HG03439 (cell line): ENCODE data around the gene ACTRT3.
"Not testable (repeated sequence)": the region's sequence is repeated elsewhere in the genome, so short reads cannot be mapped to it uniquely, and the experiment has no call there.

Experiments used
- ATAC-seq: cut with Tn5 transposase; IDR thresholded peaks from one replicate; pipeline ENCODE4 v1.9.1; 2021; ENCODE audit warnings: mild to moderate bottlenecking, moderate library complexity; ENCODE audit not compliant: unreplicated experiment

The ACTRT3 gene

DNA sequence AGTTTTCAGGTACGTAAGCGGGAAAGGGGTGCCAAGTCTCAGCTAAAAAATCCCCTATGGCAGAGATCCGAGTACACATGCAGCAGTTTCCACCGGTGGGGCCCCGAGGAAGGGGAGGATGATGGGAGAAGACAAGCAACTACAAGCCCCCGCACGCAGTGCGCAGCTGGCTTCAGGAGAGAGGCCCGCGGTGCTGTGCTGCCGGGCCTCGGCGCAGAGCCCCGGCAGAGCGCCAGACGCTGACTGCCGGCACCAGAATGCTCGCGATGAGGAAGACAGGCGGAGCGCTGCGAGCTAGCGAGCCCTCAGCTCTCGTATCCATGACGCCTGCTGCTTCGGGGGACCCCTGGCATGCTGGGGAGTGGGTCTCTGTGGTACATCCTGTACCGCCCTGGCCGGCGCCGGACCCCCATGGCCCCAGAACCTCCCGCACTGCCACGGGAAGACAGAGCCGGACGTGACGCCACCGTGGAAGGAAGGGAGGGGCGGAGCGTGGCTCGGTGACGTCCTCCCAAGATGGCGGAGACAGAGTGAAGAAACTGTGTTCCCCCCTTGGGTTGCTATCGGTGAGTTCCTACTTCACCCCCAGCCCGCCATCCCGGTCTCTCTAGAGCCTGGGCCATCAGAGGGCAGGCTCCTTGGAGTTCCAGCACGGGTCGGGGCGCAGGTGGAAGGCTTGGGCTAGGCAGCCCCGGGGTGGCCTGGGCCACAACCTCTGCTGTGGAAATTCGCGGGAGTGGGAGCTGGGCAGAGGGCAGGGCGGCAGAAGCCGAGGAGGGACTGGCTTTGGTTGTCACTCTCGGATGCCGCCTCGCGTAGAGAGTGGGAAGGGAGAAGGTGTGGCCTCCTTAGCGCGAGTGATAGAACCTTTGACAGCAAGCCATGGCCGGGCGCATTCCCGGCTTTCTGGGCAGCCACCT lies 3.8 kb upstream of the ACTRT3 start, which contains the start of gene MYNN:
TSS of gene MYNN (plus strand) at position 500 of the 920 bp plus-strand sequence. CDS start 900 bp downstream, outside the sequence.
- ATAC-seq: peak; percentile 87

DNA sequence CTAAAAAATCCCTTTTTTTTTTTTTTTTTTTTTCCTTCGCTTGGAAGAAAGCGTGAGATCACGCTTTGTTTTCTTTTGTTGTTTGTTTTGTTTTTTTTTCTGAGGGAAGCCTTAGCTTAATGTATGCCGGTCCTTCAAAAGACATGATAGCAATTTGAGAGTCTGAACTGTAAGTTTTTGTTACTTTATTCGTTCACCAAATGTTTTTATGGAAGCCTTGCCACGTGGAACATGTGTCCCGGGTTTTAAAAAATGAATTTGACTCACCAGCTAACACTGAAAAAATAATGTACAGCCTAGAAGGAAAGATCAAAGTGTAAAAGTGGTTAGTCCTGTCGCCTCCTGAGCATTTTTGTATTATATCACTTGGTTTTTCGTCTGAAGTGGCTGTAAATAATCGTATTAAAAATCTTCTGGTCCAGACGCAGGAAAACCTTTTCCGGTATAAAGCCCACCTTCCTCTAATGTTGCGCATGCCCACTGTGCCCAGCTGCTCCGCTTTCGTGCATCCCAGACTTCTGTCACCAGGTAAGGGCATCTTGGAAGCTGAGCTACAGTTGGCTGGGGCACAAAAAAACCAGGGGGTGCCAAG lies 3.0 kb upstream of the ACTRT3 start:
- peak; percentile 24 for ATAC-seq

DNA sequence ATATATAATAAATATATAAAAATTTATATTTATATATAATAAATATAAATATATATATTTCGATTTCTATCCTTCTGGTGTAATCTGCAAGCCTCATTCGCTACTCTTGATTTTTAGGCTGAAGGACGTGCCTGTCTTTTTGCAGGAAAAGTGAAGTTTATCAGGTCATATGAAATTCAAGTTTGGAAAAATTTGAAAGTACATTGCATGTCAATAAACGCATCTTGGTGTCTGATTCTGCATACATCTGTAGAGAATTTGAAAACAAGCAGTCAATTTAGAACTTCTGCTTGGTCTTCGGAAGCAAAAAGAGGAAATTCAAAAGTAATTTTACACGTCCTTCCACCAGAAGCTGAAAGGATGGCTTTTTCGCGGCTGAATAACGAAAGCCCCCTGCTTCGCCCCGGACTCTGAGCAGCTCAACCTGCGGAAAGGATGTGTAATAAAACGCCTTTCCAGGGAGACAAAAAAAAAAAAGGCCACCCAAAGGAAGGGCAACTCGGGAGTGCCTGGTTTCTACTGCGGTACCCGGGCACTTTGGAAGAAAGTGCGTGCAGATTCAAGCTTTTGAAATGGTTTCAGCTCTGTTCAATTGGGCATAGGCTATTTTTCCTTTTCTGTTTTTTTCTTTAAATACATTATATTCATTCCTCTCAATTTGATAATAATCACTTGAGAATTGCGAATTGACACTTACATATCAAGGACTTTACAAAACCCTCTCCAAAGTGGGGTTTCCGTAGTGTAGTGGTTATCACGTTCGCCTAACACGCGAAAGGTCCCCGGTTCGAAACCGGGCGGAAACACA lies 2.3 kb upstream of the ACTRT3 start:
- peak; percentile 16 for ATAC-seq

DNA sequence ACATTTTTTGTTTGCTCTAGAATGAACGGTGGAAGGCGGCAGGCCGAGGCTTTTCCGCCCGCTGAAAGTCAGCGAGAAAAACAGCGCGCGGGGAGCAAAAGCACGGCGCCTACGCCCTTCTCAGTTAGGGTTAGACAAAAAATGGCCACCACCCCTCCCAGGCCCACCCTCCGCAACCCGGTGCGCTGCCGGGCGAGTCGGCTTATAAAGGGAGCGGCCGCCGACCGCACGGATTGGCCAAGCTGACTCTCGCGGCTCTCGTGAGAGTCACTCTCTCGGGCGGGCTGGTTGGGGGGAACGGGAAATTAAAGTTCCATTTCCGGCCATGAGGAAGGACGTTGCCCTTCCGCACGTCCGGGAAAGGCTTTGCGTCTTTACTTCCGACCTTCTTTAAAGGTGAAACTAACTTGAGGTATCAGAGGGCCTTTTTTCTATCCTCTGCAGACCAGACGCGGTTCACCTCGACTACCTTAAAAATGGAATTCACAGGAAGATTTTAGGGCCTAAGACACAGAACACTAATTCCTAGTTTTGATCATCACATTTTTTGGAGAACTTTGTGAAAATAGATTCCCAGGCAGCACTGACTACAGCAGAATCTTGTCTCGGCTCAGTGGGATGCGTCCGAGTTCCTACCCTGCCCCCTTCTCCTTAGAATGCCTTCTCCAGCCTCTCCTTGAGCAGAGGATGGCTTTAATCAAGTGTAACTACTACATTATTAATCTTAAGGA lies 4.3 kb downstream of the ACTRT3 start, which contains the start of gene TERC:
TSS of gene TERC (minus strand) at position 179 of the 731 bp plus-strand sequence.
- ATAC-seq: peak; percentile 78

DNA sequence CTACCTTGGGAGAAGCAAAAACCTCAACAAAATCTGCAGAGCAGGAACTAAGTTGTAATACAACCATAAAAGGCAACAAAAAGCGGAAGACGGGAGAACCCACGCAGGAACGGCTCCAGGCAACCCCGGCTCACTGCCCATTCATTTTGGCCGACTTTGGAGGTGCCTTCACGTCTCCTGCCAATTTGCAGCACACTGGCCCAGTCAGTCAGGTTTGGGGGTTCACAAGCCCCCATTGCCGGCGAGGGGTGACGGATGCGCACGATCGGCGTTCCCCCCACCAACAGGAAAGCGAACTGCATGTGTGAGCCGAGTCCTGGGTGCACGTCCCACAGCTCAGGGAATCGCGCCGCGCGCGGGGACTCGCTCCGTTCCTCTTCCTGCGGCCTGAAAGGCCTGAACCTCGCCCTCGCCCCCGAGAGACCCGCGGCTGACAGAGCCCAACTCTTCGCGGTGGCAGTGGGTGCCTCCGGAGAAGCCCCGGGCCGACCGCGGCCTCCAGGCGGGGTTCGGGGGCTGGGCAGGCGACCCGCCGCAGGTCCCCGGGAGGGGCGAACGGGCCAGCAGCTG lies 5.0 kb downstream of the ACTRT3 start:
- peak; percentile 41 for ATAC-seq

DNA sequence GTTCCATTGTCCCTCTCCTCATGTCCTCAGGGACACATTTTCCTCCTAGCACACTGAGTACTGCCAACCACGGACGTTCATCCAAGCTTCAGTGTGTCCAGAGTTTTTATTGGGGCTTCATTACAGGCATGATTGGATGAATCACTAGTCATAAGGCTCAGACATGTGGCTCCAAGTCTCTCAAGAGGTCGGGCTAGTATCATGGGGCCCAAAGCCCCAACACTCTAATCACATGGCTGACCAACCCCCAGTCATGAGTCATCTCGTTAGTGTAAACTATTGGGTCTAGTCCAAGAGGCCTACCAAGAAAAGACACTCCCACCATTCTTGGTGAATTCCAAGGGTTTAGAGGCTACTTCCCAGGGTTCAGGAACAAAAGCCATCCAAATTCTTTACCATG lies 8.9 kb downstream of the ACTRT3 start:
- no peak for ATAC-seq

DNA sequence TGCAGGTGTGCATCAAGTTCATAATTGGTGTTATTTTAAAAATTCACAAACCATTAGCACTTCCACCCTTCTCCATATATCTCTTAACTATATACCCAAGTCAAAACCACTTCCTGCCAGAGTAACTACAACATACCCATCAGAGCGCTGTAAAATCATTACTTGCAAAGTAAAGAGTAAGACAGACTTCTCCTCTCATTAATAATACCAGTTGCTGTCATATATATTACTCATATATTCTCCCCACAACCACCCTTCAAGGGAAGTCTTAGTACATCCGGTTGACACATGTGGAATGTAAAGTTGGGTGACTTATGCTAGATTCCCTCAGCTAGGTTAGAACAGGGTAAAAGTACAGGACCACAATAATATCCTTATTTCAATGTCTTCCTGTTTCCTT lies 10.1 kb downstream of the ACTRT3 start:
- ATAC-seq: peak; percentile 41

DNA sequence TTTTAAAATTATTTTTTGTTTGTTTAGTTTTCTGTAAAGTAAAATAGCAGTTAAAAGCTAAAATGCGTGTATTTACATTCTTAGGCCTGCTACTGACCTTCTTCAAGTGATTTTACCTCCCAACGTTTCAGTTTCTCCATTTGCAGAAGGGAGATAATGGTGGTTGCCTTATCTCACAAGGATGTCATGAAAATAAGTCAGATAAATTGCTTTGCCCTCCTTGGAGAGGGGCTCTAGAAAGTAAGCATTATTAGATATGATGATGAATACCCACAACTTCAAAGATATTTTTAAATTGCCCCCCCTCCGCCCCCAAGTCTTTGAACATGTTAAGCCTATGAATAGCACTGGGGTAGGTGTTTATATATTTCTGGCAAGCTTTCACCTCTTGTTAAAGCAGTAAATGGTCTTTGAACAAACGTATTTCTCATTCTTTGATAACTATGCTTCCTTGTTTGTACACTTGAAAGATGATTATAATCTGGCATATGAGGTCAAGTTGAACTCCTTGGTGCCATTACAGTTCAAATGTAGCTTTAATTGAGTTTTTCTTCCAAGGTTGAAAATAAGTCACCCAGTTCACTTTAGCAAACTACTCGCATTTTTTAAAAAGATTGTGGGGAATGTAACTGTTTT lies 10.9 kb downstream of the ACTRT3 start:
- ATAC-seq: no peak

DNA sequence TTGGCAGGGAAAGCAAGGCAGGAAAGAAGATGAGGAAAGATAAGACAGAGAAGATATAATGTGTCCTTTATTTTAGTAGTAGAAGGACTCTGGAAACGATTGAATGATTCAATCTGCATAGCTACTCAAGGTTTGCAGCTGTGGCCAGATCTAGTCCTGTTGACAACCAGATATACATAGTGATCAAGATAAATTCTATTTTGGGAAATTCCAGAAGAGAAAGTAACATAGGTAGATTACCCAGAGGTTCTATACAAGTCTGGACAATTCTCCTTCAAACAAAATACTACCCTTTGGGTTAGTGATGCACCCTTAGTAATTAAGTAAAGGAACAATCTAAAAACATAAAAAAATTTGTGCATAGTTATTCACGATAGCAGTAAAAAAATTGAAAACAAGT lies 13.9 kb downstream of the ACTRT3 start:
- no peak for ATAC-seq

DNA sequence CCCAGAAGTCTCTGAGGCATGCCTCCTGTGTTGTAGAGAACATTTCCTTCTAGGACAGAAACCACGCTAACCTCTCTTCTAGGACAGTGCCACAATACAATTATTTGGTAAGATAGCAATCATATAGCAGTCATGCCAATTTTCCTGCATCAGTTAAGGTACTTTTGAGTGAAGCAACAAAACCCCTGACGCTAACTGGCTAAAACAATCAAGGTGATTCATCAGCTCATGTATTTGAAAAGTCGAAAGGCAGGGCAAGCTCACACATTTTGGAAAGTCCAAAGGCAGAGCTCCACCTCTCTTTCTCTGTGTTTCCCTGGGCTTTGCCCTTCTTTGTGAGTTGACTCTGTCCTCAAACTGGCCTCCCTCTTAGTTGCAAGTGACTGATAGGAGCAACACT lies 14.7 kb downstream of the ACTRT3 start:
- no peak for ATAC-seq

DNA sequence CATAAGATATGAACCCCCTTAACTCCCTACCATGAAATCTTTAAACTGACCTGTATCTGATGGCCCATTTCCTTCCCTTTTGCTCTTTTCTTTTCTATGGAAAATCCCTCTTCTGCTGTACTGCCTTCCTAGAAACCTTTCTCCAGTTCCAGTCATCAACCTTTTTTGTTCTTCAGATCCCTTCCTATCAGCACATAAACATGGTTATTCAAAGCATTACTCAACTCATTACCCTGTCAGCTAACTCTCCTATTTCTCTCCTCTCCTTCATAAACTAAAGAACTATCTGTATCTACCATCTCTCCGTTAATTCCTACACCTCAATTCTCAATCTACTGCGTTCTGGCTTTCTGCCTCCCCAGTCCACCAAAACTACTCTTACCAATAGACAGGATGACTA lies 17.5 kb downstream of the ACTRT3 start:
- ATAC-seq: no peak

DNA sequence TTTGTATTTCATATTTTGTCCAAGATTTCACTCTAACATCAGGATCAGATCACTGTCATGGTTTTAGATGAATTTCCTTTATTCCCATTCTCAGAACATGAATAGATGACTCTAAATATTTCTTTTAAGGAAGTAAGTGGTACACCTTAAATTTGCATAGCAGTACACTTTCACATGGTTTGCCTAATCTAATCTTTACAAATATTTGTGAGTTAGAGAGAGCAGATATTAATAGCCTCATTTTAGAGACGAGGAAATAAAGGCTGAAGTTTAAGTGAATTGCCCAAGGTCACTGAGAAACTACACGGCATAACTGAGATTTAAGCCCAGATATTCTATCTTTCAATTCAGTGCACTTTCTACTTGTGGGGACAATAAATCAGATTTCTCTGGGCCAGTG lies 18.7 kb downstream of the ACTRT3 start:
- ATAC-seq: no peak

DNA sequence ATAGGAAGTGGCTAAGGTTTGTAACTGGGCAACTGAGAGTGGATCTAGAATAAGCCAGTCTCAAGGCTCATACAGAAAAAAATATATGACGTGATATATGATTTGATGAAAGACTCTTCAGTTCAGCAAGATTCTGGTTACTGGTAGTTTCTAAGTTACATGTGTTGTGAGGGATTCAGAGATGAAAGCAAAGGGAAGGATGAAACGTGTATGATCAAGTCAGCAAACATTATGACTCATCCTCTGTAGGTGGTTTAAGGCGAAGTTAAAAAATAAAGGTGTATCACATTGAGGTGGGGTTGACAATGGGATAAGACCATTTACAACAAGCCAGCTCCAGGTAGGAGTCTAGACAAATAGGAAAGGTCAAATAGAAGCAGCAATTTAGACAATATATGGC lies 20.7 kb downstream of the ACTRT3 start:
- no peak for ATAC-seq

DNA sequence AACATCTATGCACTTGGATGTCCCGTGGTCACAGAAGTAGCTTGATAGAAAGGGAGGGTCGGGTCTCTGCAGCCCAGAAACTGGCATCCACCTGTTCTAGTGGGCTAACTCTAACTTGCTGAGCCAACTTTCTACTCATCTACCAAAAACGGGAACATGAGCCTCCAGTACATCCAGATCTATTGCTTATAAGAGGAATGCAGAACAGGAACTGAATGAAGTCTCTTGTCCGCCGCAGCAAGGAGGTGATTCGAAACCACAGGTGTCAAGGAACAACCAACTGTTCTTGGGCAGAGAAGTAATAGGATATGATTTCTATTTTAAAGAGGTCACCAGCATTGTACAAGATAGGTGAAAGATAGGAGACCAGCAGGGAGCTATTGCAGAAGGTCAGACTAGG lies 22.4 kb downstream of the ACTRT3 start:
- ATAC-seq: no peak

DNA sequence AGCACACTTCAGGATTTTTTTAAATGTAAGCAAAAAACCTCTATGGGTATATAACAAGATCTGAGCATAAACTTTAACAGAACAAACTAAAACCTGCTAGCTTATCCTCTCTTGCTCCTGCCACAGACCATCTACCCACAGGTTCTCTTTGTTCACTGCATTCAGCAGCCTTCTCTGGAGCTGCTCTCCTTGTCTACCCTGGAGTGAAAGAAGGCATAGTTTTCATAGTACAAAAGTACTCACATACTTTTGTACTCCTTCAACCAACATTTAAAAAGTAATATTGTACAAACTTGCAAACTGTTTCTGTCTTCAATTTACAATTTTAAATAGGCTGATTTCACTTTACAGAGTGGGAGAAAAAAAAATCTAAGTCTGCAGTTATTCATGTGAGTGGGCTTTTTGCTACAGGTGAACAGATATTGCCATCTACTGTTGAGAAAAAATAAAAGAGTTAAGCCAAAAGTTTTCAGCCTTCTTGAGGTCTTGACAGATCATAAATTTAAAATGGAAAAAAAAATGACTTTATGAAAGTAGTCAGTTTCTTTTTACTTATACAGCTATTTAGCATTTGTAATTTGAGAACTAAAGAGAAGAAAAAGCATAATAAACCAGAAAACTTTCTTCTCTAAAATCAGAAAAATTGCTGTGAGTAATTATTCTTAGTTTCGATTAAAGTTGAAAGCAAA lies 24.9 kb downstream of the ACTRT3 start:
- no peak for ATAC-seq

DNA sequence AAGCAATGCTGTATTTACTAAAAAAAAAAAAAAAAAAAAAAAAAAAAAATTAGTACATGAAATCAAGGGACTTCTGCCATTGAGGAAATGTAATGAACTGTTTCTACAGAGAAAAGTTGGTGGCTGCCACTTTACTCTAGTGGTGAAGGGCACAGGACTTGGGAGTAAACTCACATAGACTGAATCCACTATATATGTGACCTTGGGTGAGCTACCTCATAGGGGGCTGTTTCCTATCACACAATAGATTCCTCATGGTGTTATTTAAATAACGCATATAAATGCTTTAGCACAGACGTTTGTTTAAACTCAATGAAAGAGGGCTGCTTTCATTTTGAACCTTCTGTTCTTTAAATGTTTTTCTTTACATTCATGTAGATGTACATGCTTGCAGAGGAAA lies 30.3 kb downstream of the ACTRT3 start:
- ATAC-seq: no peak

DNA sequence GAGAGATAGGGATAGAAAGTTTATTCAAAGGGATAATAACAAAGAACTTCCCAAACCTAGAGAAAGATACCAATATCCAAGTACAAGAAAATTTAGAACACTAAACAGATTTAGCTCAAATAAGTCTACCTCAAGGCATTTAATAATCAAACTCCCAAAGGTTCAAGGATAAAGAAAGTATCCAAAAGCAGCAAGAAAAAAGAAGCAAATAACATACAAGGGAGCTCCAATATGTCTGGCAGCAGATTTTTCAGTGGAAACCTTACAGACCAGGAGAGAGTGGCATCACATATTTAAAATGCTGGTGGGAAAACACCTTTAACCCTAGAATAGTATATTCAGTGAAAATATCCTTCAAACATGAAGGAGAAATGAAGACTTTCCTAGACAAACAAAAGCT lies 37.5 kb downstream of the ACTRT3 start:
- ATAC-seq: not testable (repeated sequence)

DNA sequence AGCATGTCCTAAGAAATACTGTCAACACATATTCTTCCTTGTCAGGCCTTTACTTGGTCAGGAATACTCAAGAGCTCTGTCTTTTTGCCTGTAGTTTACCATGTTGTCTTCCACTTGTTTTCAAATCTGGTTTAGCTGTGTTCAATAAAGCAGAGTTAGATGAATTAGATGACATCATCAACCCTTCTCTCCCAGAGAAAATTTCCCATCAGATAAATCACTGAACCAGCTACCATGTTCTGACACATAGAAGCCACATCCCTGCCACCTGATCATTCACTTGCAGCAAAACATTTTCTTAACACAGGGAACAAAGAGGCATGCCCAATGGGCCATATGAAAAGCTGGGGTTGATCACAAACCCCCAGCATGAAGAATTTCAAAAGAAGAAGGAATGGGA lies 46.6 kb downstream of the ACTRT3 start:
- ATAC-seq: no peak

DNA sequence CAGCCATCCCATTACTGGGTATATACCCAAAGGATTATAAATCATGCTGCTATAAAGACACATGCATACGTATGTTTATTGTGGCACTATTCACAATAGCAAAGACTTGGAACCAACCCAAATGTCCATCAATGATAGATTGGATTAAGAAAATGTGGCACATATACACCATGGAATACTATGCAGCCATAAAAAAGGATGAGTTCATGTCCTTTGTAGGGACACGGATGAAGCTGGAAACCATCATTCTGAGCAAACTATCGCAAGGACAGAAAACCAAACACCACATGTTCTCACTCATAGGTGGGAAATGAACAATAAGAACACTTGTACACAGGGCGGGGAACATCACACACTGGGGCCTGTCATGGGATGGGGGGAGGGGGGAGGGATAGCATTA lies 50.9 kb downstream of the ACTRT3 start:
- ATAC-seq: not testable (repeated sequence)
